MM.1S (cell line): ENCODE data around the gene TMEM114.

Experiments
- DNase-seq: peaks from one replicate; pipeline ENCODE4 v3.0.0-alpha.2; 2015
- H2AFZ ChIP-seq: fragments of 300-600 bp; sonication (generic); 2 replicates; pipeline ENCODE4 v1.6.0; 2016; ENCODE audit warnings: antibody characterized with exemption, low read length
- H3F3A ChIP-seq: fragments of 300-600 bp; sonication (generic); 2 replicates; pipeline ENCODE4 v1.6.1; 2016; ENCODE audit warnings: mild to moderate bottlenecking, antibody characterized with exemption, low read length, moderate library complexity, mixed read lengths; ENCODE audit not compliant: insufficient read depth
- H3K27ac ChIP-seq: fragments of 300-600 bp; sonication (generic); 2 replicates; pipeline ENCODE4 v1.5.1; 2016; ENCODE audit warnings: mild to moderate bottlenecking, low read length
- H3K27me3 ChIP-seq: fragments of 300-600 bp; sonication (generic); replicated peaks from 2 replicates; pipeline ENCODE4 v1.6.0; 2016; ENCODE audit warnings: low read length; ENCODE audit not compliant: insufficient read depth
- H3K36me3 ChIP-seq: fragments of 300-600 bp; sonication (generic); replicated peaks from 2 replicates; pipeline ENCODE4 v1.6.1; 2016; ENCODE audit warnings: mild to moderate bottlenecking, low read length, mixed read lengths; ENCODE audit not compliant: insufficient read depth
- H3K4me1 ChIP-seq: fragments of 300-600 bp; sonication (generic); 2 replicates; pipeline ENCODE4 v1.6.1; 2016; ENCODE audit warnings: low read length, mixed read lengths
- H3K4me2 ChIP-seq: fragments of 300-600 bp; sonication (generic); 2 replicates; pipeline ENCODE4 v1.6.0; 2016; ENCODE audit warnings: low read depth, low read length
- H3K4me3 ChIP-seq: fragments of 300-600 bp; sonication (generic); 2 replicates; pipeline ENCODE4 v1.5.1; 2016; ENCODE audit warnings: low read length, mixed read lengths
- H3K79me2 ChIP-seq: fragments of 300-600 bp; sonication (generic); 2 replicates; pipeline ENCODE4 v1.6.1; 2016; ENCODE audit warnings: mixed run types, low read length, mixed read lengths
- H3K9ac ChIP-seq: fragments of 300-600 bp; sonication (generic); 2 replicates; pipeline ENCODE4 v1.6.1; 2016; ENCODE audit warnings: low read length, mixed read lengths
- H3K9me2 ChIP-seq: fragments of 300-600 bp; sonication (generic); replicated peaks from 2 replicates; pipeline ENCODE4 v1.6.1; 2016; ENCODE audit warnings: mild to moderate bottlenecking, low read length, mixed read lengths; ENCODE audit not compliant: insufficient read depth
- H3K9me3 ChIP-seq: fragments of 300-600 bp; sonication (generic); replicated peaks from 2 replicates; pipeline ENCODE4 v1.6.1; 2016; ENCODE audit warnings: mild to moderate bottlenecking, low read length, mixed read lengths; ENCODE audit not compliant: insufficient read depth
- H4K20me1 ChIP-seq: fragments of 300-600 bp; sonication (generic); 2 replicates; pipeline ENCODE4 v1.6.1; 2016; ENCODE audit warnings: mild to moderate bottlenecking, low read length, moderate library complexity, mixed read lengths; ENCODE audit not compliant: insufficient read depth
- CTCF ChIP-seq: fragments of 300-600 bp; sonication (generic); IDR thresholded peaks from 2 replicates; pipeline ENCODE4 v1.5.1; 2016; ENCODE audit warnings: antibody characterized with exemption, low read length, mixed read lengths
- EZH2 ChIP-seq: fragments of 300-600 bp; sonication (generic); optimal IDR thresholded peaks from 2 replicates; pipeline ENCODE3; 2017; ENCODE audit warnings: low read depth, mild to moderate bottlenecking, antibody characterized with exemption, low read length, mixed read lengths
- EZH2phosphoT487 ChIP-seq: fragments of 300-600 bp; sonication (generic); IDR thresholded peaks from 2 replicates; pipeline ENCODE4 v1.6.1; 2018; ENCODE audit warnings: antibody characterized with exemption, low read length

The TMEM114 gene

GRCh38 chr16:8605554-8605953 lies 15.2 kb upstream of the TMEM114 start:
- Histone ChIP-seq H3K27me3 (no peaks in the 10 kb centered on the region), H3K36me3 (no peaks in the 10 kb centered on the region), H2AFZ (no peak overlapping the region), H3K9me3 (no peaks in the 10 kb centered on the region), H3K4me2 (no peak overlapping the region), H3K4me3 (no peak overlapping the region), H3F3A (no peaks in the 10 kb centered on the region), H3K79me2 (no peaks in the 10 kb centered on the region), H3K9ac (no peak overlapping the region), H4K20me1 (no peaks in the 10 kb centered on the region), H3K27ac (no peak overlapping the region), H3K9me2 (no peaks in the 10 kb centered on the region), H3K4me1 (no peaks in the 10 kb centered on the region)
- DNase-seq = no peak
- TF ChIP-seq EZH2phosphoT487 = no peak

GRCh38 chr16:8600144-8600775 lies 9.9 kb upstream of the TMEM114 start:
- Histone ChIP-seq H3K4me2 (no peak overlapping the region), H3K27ac (no peak overlapping the region), H4K20me1 (no peaks in the 10 kb centered on the region), H3F3A (no peaks in the 10 kb centered on the region), H2AFZ (no peak overlapping the region), H3K27me3 (no peaks in the 10 kb centered on the region), H3K79me2 (no peaks in the 10 kb centered on the region), H3K36me3 (no peaks in the 10 kb centered on the region), H3K4me3 (no peak overlapping the region), H3K9me3 (no peaks in the 10 kb centered on the region), H3K9ac (no peak overlapping the region), H3K4me1 (no peaks in the 10 kb centered on the region), H3K9me2 (no peaks in the 10 kb centered on the region)
- TF ChIP-seq CTCF = no peak
- TF ChIP-seq EZH2 = no peak
- no peak for TF ChIP-seq EZH2phosphoT487
- no peak for DNase-seq

GRCh38 chr16:8596581-8596980 lies 6.3 kb upstream of the TMEM114 start:
- Histone ChIP-seq H3K4me2 (no peak overlapping the region), H3K9me2 (no peaks in the 10 kb centered on the region), H3K9me3 (no peaks in the 10 kb centered on the region), H3K36me3 (no peaks in the 10 kb centered on the region), H3K27me3 (no peaks in the 10 kb centered on the region), H4K20me1 (no peaks in the 10 kb centered on the region), H3K27ac (no peak overlapping the region), H3K9ac (no peak overlapping the region), H3F3A (no peaks in the 10 kb centered on the region), H2AFZ (no peak overlapping the region), H3K4me1 (no peaks in the 10 kb centered on the region), H3K4me3 (no peak overlapping the region), H3K79me2 (no peaks in the 10 kb centered on the region)
- no peak for DNase-seq
- TF ChIP-seq EZH2 = no peak
- no peak for TF ChIP-seq CTCF
- no peak for TF ChIP-seq EZH2phosphoT487

GRCh38 chr16:8595783-8596182 lies 5.5 kb upstream of the TMEM114 start:
- Histone ChIP-seq H3K79me2 (no peaks in the 10 kb centered on the region), H4K20me1 (no peaks in the 10 kb centered on the region), H3K36me3 (no peaks in the 10 kb centered on the region), H2AFZ (no peak overlapping the region), H3K4me2 (no peak overlapping the region), H3K27me3 (no peaks in the 10 kb centered on the region), H3K9ac (no peak overlapping the region), H3K9me3 (no peaks in the 10 kb centered on the region), H3K4me3 (no peak overlapping the region), H3K4me1 (no peaks in the 10 kb centered on the region), H3K27ac (no peak overlapping the region), H3F3A (no peaks in the 10 kb centered on the region), H3K9me2 (no peaks in the 10 kb centered on the region)
- no peak for DNase-seq
- no peak for TF ChIP-seq CTCF
- TF ChIP-seq EZH2phosphoT487 = no peak
- TF ChIP-seq EZH2 = no peak
